ENCODE results near the gene EPHB1.

DNA sequence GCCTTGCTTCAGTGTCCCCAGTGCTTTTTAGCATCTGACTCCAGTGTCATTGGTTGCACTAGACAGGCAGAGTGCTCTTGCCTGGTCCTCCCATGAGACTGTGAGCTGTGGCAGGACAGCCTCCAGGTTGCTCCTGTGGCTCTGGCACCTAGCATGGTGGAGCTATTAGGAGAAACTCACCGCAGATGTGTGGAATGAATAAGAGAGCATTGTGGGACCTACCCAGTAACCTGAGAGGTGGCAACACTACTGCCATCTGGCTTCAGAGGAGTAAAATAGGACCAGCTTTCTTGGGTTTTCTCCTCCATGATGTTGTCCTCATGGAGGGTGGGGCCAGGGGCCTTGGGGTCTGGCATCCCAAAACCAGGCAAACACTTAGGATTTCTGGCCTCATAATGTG, 183.6 kb downstream of the EPHB1 start:
- TF ChIP-seq, protein P1, sequence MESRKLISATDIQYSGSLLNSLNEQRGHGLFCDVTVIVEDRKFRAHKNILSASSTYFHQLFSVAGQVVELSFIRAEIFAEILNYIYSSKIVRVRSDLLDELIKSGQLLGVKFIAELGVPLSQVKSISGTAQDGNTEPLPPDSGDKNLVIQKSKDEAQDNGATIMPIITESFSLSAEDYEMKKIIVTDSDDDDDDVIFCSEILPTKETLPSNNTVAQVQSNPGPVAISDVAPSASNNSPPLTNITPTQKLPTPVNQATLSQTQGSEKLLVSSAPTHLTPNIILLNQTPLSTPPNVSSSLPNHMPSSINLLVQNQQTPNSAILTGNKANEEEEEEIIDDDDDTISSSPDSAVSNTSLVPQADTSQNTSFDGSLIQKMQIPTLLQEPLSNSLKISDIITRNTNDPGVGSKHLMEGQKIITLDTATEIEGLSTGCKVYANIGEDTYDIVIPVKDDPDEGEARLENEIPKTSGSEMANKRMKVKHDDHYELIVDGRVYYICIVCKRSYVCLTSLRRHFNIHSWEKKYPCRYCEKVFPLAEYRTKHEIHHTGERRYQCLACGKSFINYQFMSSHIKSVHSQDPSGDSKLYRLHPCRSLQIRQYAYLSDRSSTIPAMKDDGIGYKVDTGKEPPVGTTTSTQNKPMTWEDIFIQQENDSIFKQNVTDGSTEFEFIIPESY (IDR thresholded peaks at IDR 0.05; ENCODE audit: extremely low read depth, insufficient replicate concordance, low read length) = no peak
- TF ChIP-seq YY1 (IDR thresholded peaks at IDR 0.05; ENCODE audit: extremely low read depth, insufficient replicate concordance, low read depth, low read length) (no peak), CEBPB (IDR thresholded peaks at IDR 0.05; ENCODE audit: low read depth) (no peak), ZFX (IDR thresholded peaks at IDR 0.05) (no peak), EZH2 (IDR thresholded peaks at IDR 0.05) (no peak), ELF1 (IDR thresholded peaks at IDR 0.05; ENCODE audit: borderline replicate concordance, low read depth) (no peak)
- TF ChIP-seq, protein P2, sequence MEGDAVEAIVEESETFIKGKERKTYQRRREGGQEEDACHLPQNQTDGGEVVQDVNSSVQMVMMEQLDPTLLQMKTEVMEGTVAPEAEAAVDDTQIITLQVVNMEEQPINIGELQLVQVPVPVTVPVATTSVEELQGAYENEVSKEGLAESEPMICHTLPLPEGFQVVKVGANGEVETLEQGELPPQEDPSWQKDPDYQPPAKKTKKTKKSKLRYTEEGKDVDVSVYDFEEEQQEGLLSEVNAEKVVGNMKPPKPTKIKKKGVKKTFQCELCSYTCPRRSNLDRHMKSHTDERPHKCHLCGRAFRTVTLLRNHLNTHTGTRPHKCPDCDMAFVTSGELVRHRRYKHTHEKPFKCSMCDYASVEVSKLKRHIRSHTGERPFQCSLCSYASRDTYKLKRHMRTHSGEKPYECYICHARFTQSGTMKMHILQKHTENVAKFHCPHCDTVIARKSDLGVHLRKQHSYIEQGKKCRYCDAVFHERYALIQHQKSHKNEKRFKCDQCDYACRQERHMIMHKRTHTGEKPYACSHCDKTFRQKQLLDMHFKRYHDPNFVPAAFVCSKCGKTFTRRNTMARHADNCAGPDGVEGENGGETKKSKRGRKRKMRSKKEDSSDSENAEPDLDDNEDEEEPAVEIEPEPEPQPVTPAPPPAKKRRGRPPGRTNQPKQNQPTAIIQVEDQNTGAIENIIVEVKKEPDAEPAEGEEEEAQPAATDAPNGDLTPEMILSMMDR (IDR thresholded peaks at IDR 0.05 in 2 of 3, conservative IDR thresholded peaks at IDR 0.05 in 1 of 3; ENCODE audit: borderline replicate concordance in 1 of 3, insufficient read depth in 1 of 3, low read depth in 2 of 3, low read length in 2 of 3) = peak in 1 of 3 experiments; percentile 15; a peak in 1 of 6 replicates
- TF ChIP-seq, protein P3, sequence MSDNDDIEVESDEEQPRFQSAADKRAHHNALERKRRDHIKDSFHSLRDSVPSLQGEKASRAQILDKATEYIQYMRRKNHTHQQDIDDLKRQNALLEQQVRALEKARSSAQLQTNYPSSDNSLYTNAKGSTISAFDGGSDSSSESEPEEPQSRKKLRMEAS (IDR thresholded peaks at IDR 0.05) = no peak

Measured in HCT116 (cell line).